SU-DHL-6 (cell line): ENCODE results near the gene CR1.
"Not testable (repeated sequence)": the region's sequence is repeated elsewhere in the genome, so short reads cannot be mapped to it uniquely, and the experiment has no call there.

ENCODE experiments used
- H2AFZ ChIP-seq: fragments of 200-600 bp; sonication (generic); 2 replicates; pipeline ENCODE4 v1.6.1; 2014; ENCODE audit warnings: low read depth, mild to moderate bottlenecking, moderate library complexity, mixed read lengths, antibody characterized with exemption, low read length; ENCODE audit not compliant: severe bottlenecking
- H3F3A ChIP-seq: fragments of 200-600 bp; shearing (Covaris generic); 2 replicates; pipeline ENCODE4 v1.6.0; 2016; ENCODE audit warnings: antibody characterized with exemption, mild to moderate bottlenecking; ENCODE audit not compliant: insufficient read depth
- H3K27ac ChIP-seq: fragments of 200-600 bp; sonication (generic); 2 replicates; pipeline ENCODE4 v1.5.1; 2016; ENCODE audit warnings: low read depth, mild to moderate bottlenecking, low read length, moderate library complexity, mixed read lengths
- H3K27me3 ChIP-seq: fragments of 200-600 bp; sonication (generic), shearing (Covaris generic); 2 replicates; pipeline ENCODE4 v1.6.0; 2014; ENCODE audit warnings: mild to moderate bottlenecking, low read length
- H3K36me3 ChIP-seq: fragments of 200-600 bp; sonication (generic); 2 replicates; pipeline ENCODE4 v1.6.1; 2014; ENCODE audit warnings: mild to moderate bottlenecking, low read length, mixed read lengths
- H3K4me2 ChIP-seq: fragments of 300-600, 200-600 bp; shearing (Covaris generic), sonication (generic); 2 replicates; pipeline ENCODE4 v1.6.0; 2014; ENCODE audit warnings: low read length, low read depth, mild to moderate bottlenecking; ENCODE audit not compliant: poor library complexity, severe bottlenecking
- H3K4me3 ChIP-seq: fragments of 200-600 bp; sonication (generic); 2 replicates; pipeline ENCODE4 v1.5.1; 2014; ENCODE audit warnings: antibody characterized with exemption, low read length, mild to moderate bottlenecking, mixed read lengths; ENCODE audit not compliant: insufficient read depth, poor library complexity, severe bottlenecking
- H3K79me2 ChIP-seq: fragments of 200-600 bp; sonication (generic); 2 replicates; pipeline ENCODE4 v1.6.1; 2014; ENCODE audit warnings: mild to moderate bottlenecking, low read length, moderate library complexity; ENCODE audit not compliant: insufficient read depth
- H3K9ac ChIP-seq: fragments of 200-600 bp; sonication (generic); 2 replicates; pipeline ENCODE4 v1.7.0; 2014; ENCODE audit warnings: mild to moderate bottlenecking, low read length
- H3K9me2 ChIP-seq: fragments of 200-600 bp; sonication (generic); replicated peaks from 2 replicates; pipeline ENCODE4 v1.6.1; 2014; ENCODE audit warnings: low read length; ENCODE audit not compliant: insufficient read depth
- H3K9me3 ChIP-seq: fragments of 200-600 bp; sonication (generic); 2 replicates; pipeline ENCODE4 v1.6.1; 2014; ENCODE audit warnings: low read length, mixed read lengths; ENCODE audit not compliant: insufficient read depth
- H4K20me1 ChIP-seq: fragments of 200-600 bp; sonication (generic); 2 replicates; pipeline ENCODE4 v1.6.1; 2014; ENCODE audit warnings: low read depth, mild to moderate bottlenecking, antibody characterized with exemption, low read length, moderate library complexity, mixed read lengths
- CTCF ChIP-seq: fragments of 200-600 bp; sonication (generic); IDR thresholded peaks from one replicate; pipeline ENCODE4 v1.5.1; 2017; ENCODE audit warnings: antibody characterized with exemption, mild to moderate bottlenecking, low read length, moderate library complexity; ENCODE audit not compliant: insufficient read depth, poor library complexity, severe bottlenecking
- EZH2phosphoT487 ChIP-seq: fragments of 200-600 bp; sonication (generic), shearing (Covaris generic); conservative IDR thresholded peaks from 2 replicates; pipeline ENCODE4 v1.6.1; 2018; ENCODE audit warnings: mild to moderate bottlenecking, antibody characterized with exemption, low read length, moderate library complexity, mixed read lengths

CR1 gene

GRCh38 chr1:207487636-207488035 is 8.3 kb upstream of the CR1 start:
- no peaks in the 10 kb centered on the region for H3K27me3 ChIP-seq
- no peaks in the 10 kb centered on the region for H3K9me2 ChIP-seq
- H3K9ac ChIP-seq = no peak overlapping the region
- no peak overlapping the region for H3K4me2 ChIP-seq
- H3K36me3 ChIP-seq = no peaks in the 10 kb centered on the region
- no peaks in the 10 kb centered on the region for H4K20me1 ChIP-seq
- H3K4me3 ChIP-seq = no peak overlapping the region
- no peak overlapping the region for H2AFZ ChIP-seq
- no peaks in the 10 kb centered on the region for H3K79me2 ChIP-seq
- H3F3A ChIP-seq = no peaks in the 10 kb centered on the region
- no peak overlapping the region for H3K27ac ChIP-seq
- no peaks in the 10 kb centered on the region for H3K9me3 ChIP-seq
- TF ChIP-seq CTCF (no peak), EZH2phosphoT487 (no peak)

- Histone ChIP-seq H3K27ac (no peak overlapping the region), H3K9me3 (no peaks in the 10 kb centered on the region), H3K4me3 (no peak overlapping the region), H3K9ac (no peak overlapping the region), H3K27me3 (no peaks in the 10 kb centered on the region), H4K20me1 (no peaks in the 10 kb centered on the region), H3K79me2 (no peaks in the 10 kb centered on the region), H3K4me2 (no peak overlapping the region), H3K36me3 (no peaks in the 10 kb centered on the region), H2AFZ (no peak overlapping the region), H3F3A (no peaks in the 10 kb centered on the region), H3K9me2 (no peaks in the 10 kb centered on the region)
- TF ChIP-seq EZH2phosphoT487 = no peak
- no peak for TF ChIP-seq CTCF
These were observed 2.7 kb upstream of the CR1 start for GRCh38 chr1:207493212-207493611.

GRCh38 chr1:207494171-207494570 is 1.8 kb upstream of the CR1 start:
- H3K9ac ChIP-seq = no peak overlapping the region
- H3K9me3 ChIP-seq = no peaks in the 10 kb centered on the region
- no peaks in the 10 kb centered on the region for H3K27me3 ChIP-seq
- no peak overlapping the region for H3K4me3 ChIP-seq
- H3F3A ChIP-seq = no peaks in the 10 kb centered on the region
- no peaks in the 10 kb centered on the region for H3K9me2 ChIP-seq
- no peaks in the 10 kb centered on the region for H4K20me1 ChIP-seq
- no peaks in the 10 kb centered on the region for H3K36me3 ChIP-seq
- TF ChIP-seq CTCF (no peak), EZH2phosphoT487 (no peak)
- H2AFZ ChIP-seq = no peak overlapping the region
- H3K79me2 ChIP-seq = no peaks in the 10 kb centered on the region
- no peak overlapping the region for H3K4me2 ChIP-seq
- no peak overlapping the region for H3K27ac ChIP-seq

- H3K9ac ChIP-seq, H3K36me3 ChIP-seq, H3K27ac ChIP-seq, H2AFZ ChIP-seq, H3K9me3 ChIP-seq, H3K79me2 ChIP-seq, H3K27me3 ChIP-seq, H3F3A ChIP-seq, H3K4me3 ChIP-seq, H3K9me2 ChIP-seq, H4K20me1 ChIP-seq, H3K4me2 ChIP-seq: not testable (repeated sequence)
These were observed 676 bp upstream of the CR1 start for GRCh38 chr1:207495281-207495680.
